Measurements from ENCODE around the gene ACSS2. TPM values are rescaled to one million over a fixed set of nuclear protein-coding genes. Genes with fewer than 3 reads are reported as not detected.

ACSS2 gene
- total and polyA plus RNA-seq, 2 of the 8 experiments (the other 6 are each of a cell fraction or from before 2014, with no cell fraction given), result 17.7 to 24.2 TPM

- Histone ChIP-seq H3K14ac (ENCODE audit: insufficient read length) (no peak overlapping the region), H3K4me1 (replicated peaks in 1 of 4; ENCODE audit: control insufficient read depth in 3 of 4, insufficient read depth in 4 of 4, low read length in 3 of 4) (peaks cover 0 to 12% (median under 1%) of the 10 kb centered on the region in 4 experiments; a peak in 3 of 7 replicates), H3K23ac (ENCODE audit: insufficient read length) (no peak overlapping the region), H3K4me3 (ENCODE audit: extremely low read depth in 1 of 4, insufficient read depth in 2 of 4, low read depth in 3 of 4, low read length in 4 of 4) (peak overlapping the region; percentile 64 to 91 (median 74)), H3K9me3 (ENCODE audit: insufficient read depth in 2 of 2, low read depth in 1 of 2, low read length in 1 of 2) (no peaks in the 10 kb centered on the region), H3K79me1 (ENCODE audit: low read depth, low read length) (no peaks in the 10 kb centered on the region), H3K36me3 (ENCODE audit: control insufficient read depth in 2 of 4, insufficient read depth in 4 of 4, low read length in 3 of 4) (peaks cover 0 to 4% (median 1%) of the 10 kb centered on the region in 4 experiments; a peak in 1 of 8 replicates), H3K18ac (ENCODE audit: extremely low read depth, low read length) (no peak overlapping the region), H2BK20ac (ENCODE audit: low read length) (no peak overlapping the region), H2BK5ac (ENCODE audit: low read depth, low read length) (0 out of 2 replicates have a peak overlapping the region, but pooled peaks have one; percentile 40), H2AK5ac (ENCODE audit: low read depth, low read length) (no peak overlapping the region), H3K9ac (replicated peaks in 1 of 4; ENCODE audit: extremely low read depth in 1 of 4, low read depth in 3 of 4, low read length in 3 of 4) (peak overlapping the region in 3 of 4 experiments; percentile 49 to 77 (median 69); a peak in 4 of 7 replicates), H2AFZ (ENCODE audit: low read length) (no peak overlapping the region), H3K4me2 (ENCODE audit: insufficient read depth in 1 of 2, low read depth in 2 of 2, low read length in 2 of 2) (peak overlapping the region; percentile 77 to 78), H2BK15ac (ENCODE audit: low read length) (no peak overlapping the region), H2BK120ac (replicated peaks; ENCODE audit: low read depth, low read length) (no peak overlapping the region), H4K8ac (ENCODE audit: extremely low read depth, insufficient read depth, low read length) (no peak overlapping the region), H4K5ac (ENCODE audit: insufficient read length, low read depth, low read length) (no peak overlapping the region), H4K91ac (replicated peaks; ENCODE audit: insufficient read length, low read length) (no peak overlapping the region), H3K4ac (replicated peaks; ENCODE audit: insufficient read length, low read depth, low read length) (no peak overlapping the region), H3K27ac (ENCODE audit: low read depth, low read length) (no peak overlapping the region), H3K56ac (replicated peaks; ENCODE audit: insufficient read length, low read depth, low read length) (no peak overlapping the region), H4K20me1 (replicated peaks in 1 of 2; ENCODE audit: control insufficient read depth in 1 of 2, insufficient read depth in 2 of 2, low read length in 2 of 2) (peaks cover 0 to 1% of the 10 kb centered on the region in 2 experiments), H3K23me2 (ENCODE audit: low read depth, low read length) (peaks cover 4% of the 10 kb centered on the region; the same call in 1 of the 2 replicates), H2BK12ac (ENCODE audit: low read depth, low read length) (0 out of 2 replicates have a peak overlapping the region, but pooled peaks have one; percentile 72), H3K79me2 (ENCODE audit: control insufficient read depth in 1 of 2, insufficient read depth in 2 of 2, low read length in 2 of 2) (no peaks in the 10 kb centered on the region), H3K27me3 (replicated peaks in 1 of 4; ENCODE audit: control insufficient read depth in 3 of 4, extremely low read depth in 1 of 4, insufficient read depth in 3 of 4, low read length in 3 of 4) (peaks cover 0 to 5% (median 1%) of the 10 kb centered on the region in 4 experiments; a peak in 3 of 7 replicates)
- TF ChIP-seq TAF1 (IDR thresholded peaks at IDR 0.05; ENCODE audit: low read depth, low read length), result no peak
- 0 out of 2 replicates have a peak, but pooled peaks have one; percentile 25 for TF ChIP-seq USF2 (IDR thresholded peaks at IDR 0.05; ENCODE audit: low read length)
- no peak for TF ChIP-seq BACH1 (IDR thresholded peaks at IDR 0.05; ENCODE audit: low read length)
- TF ChIP-seq BCL11A (IDR thresholded peaks at IDR 0.05; ENCODE audit: low read depth in 2 of 2, low read length in 2 of 2), result no peak
- TF ChIP-seq MAX (IDR thresholded peaks at IDR 0.05), result peak; percentile 60; the same call in 1 of the 2 replicates
- no peak for TF ChIP-seq RFX5 (IDR thresholded peaks at IDR 0.05; ENCODE audit: borderline replicate concordance, low read depth, low read length)
- WGBS, 2 experiments (ENCODE audit: extremely low coverage in 1 of 2, insufficient coverage in 1 of 2, insufficient read length in 1 of 2, insufficient replicate concordance in 2 of 2, low coverage in 1 of 2, low lambda C conversion rate in 2 of 2, missing lambda C conversion rate in 1 of 2), result 35% methylated on average over 13 of the region's 13 CpGs; no CpG with 5 or more reads in 1 of the 2 experiments
- DNase-seq (ENCODE audit: low read depth in 1 of 2, low spot score in 2 of 2) (no peak), FAIRE-seq (no peak)
- ChIA-PET POLR2A (ENCODE audit: partially characterized antibody) (interaction anchor here (0.7 to 2.0 kb wide), 11 partner anchors 8 to 329 kb away, joined by 3 to 8 read pairs (median 3); partner anchors contain the start of genes ACSS2 and GGT7), CTCF (ENCODE audit: partially characterized antibody) (interaction anchor here (3.3 kb wide), 1 partner anchor 80 kb away, joined by 48 read pairs; the partner anchor contains the start of genes ACSS2 and GGT7)
Measured at GRCh38 chr20:34954904-34955230, 78.5 kb downstream of the ACSS2 start.
